Neural cell (in vitro differentiated cells): ENCODE measurements around the gene MYOM1. TPM values are rescaled to one million over a fixed set of nuclear protein-coding genes. Genes with fewer than 3 reads are reported as not detected.
A peak's percentile ranks its signal among the peaks of the same experiment; 100 is the strongest.

Experiments used
- H2AFZ ChIP-seq: fragments of 200-600, 300-800 bp; sonication (generic), shearing (Covaris generic); 2 replicates; pipeline ENCODE4 v1.6.0; 2014; ENCODE audit warnings: low read depth, mild to moderate bottlenecking, antibody characterized with exemption, low read length, moderate library complexity
- H3F3A ChIP-seq: fragments of 200-600 bp; shearing (Covaris generic); 2 replicates; pipeline ENCODE4 v1.6.1; 2016; ENCODE audit warnings: mild to moderate bottlenecking, moderate library complexity, mixed read lengths, antibody characterized with exemption, low read length; ENCODE audit not compliant: insufficient read depth, poor library complexity, severe bottlenecking
- H3K27ac ChIP-seq: fragments of 200-600, 300-800 bp; sonication (generic), shearing (Covaris generic); 2 replicates; pipeline ENCODE4 v1.5.1; 2014; ENCODE audit warnings: mild to moderate bottlenecking, low read length, moderate library complexity
- H3K27me3 ChIP-seq: fragments of 300-800, 200-600 bp; sonication (generic), shearing (Covaris generic); 2 replicates; pipeline ENCODE4 v1.6.0; 2014; ENCODE audit warnings: mild to moderate bottlenecking, low read depth, low read length, moderate library complexity; ENCODE audit not compliant: insufficient read depth
- H3K36me3 ChIP-seq: fragments of 300-800, 200-600 bp; sonication (generic), shearing (Covaris generic); 2 replicates; pipeline ENCODE4 v1.5.1; 2014; ENCODE audit warnings: mild to moderate bottlenecking, antibody characterized with exemption, low read length, moderate library complexity; ENCODE audit not compliant: insufficient read depth
- H3K4me2 ChIP-seq: fragments of 300-800, 200-600 bp; sonication (generic), shearing (Covaris generic); 2 replicates; pipeline ENCODE4 v1.6.0; 2014; ENCODE audit warnings: mild to moderate bottlenecking, low read length
- H3K4me3 ChIP-seq: fragments of 300-800, 200-600 bp; sonication (generic), shearing (Covaris generic); 2 replicates; pipeline ENCODE4 v1.5.1; 2014; ENCODE audit warnings: mild to moderate bottlenecking, low read length, moderate library complexity
- H3K79me2 ChIP-seq: fragments of 200-600 bp; shearing (Covaris generic); replicated peaks from 2 replicates; pipeline ENCODE4 v1.6.0; 2014; ENCODE audit warnings: mild to moderate bottlenecking, low read length, moderate library complexity; ENCODE audit not compliant: insufficient read depth
- H3K9ac ChIP-seq: fragments of 300-800, 200-600 bp; sonication (generic), shearing (Covaris generic); 2 replicates; pipeline ENCODE4 v1.6.1; 2016; ENCODE audit warnings: mild to moderate bottlenecking, low read length, mixed read lengths
- H3K9me2 ChIP-seq: fragments of 200-600 bp; shearing (Covaris generic); 2 replicates; pipeline ENCODE4 v1.6.1; 2016; ENCODE audit warnings: mild to moderate bottlenecking, low read length, mixed read lengths; ENCODE audit not compliant: insufficient read depth
- H3K9me3 ChIP-seq: fragments of 200-600, 300-800 bp; sonication (generic), shearing (Covaris generic); 2 replicates; pipeline ENCODE4 v1.6.1; 2016; ENCODE audit warnings: mild to moderate bottlenecking, mixed run types, low read length, moderate library complexity, mixed read lengths
- H4K20me1 ChIP-seq: fragments of 200-600 bp; shearing (Covaris generic); 2 replicates; pipeline ENCODE4 v1.6.1; 2016; ENCODE audit warnings: mild to moderate bottlenecking, mixed run types; ENCODE audit not compliant: insufficient read depth
- EP300 ChIP-seq: fragments of 450-650 bp; conservative IDR thresholded peaks from 2 replicates; pipeline ENCODE4 v1.6.1; 2014; ENCODE audit warnings: antibody characterized with exemption, mild to moderate bottlenecking, moderate library complexity; ENCODE audit not compliant: poor library complexity, severe bottlenecking
- EZH2 ChIP-seq: fragments of 200-600, 300-800 bp; shearing (Covaris generic), sonication (generic); IDR thresholded peaks from 2 replicates; pipeline ENCODE4 v1.6.1; 2014; ENCODE audit warnings: antibody characterized with exemption, low read length, borderline replicate concordance, mild to moderate bottlenecking; ENCODE audit not compliant: insufficient read depth, poor library complexity, severe bottlenecking
- MXI1 ChIP-seq: fragments of 450-650 bp; conservative IDR thresholded peaks from 2 replicates; pipeline ENCODE4 v1.6.1; 2014; ENCODE audit warnings: antibody characterized with exemption, mild to moderate bottlenecking; ENCODE audit not compliant: poor library complexity, severe bottlenecking
- POLR2AphosphoS5 ChIP-seq: IDR thresholded peaks from 2 replicates; pipeline ENCODE4 v1.6.1; 2012
- RAD21 ChIP-seq: fragments of 450-650 bp; conservative IDR thresholded peaks from 2 replicates; pipeline ENCODE4 v1.6.1; 2014; ENCODE audit warnings: antibody characterized with exemption, mild to moderate bottlenecking, moderate library complexity
- SMC3 ChIP-seq: fragments of 450-650 bp; conservative IDR thresholded peaks from 2 replicates; pipeline ENCODE4 v1.6.1; 2014; ENCODE audit warnings: antibody characterized with exemption, mild to moderate bottlenecking, moderate library complexity; ENCODE audit not compliant: poor library complexity
- TAF1 ChIP-seq: IDR thresholded peaks from 2 replicates; pipeline ENCODE4 v1.6.1; 2012; ENCODE audit warnings: low read depth
- polyA plus RNA-seq: library from polyadenylated mRNA; depleted of rRNA; stranded (reverse); fragments of >200 nt; gene quantifications from 2 replicates; pipeline ENCODE4 v1.2.3, GENCODE V29; 2014
- TF ChIP-seq, protein P1 (sequence below): fragments of 450-650 bp; IDR thresholded peaks from 2 replicates; pipeline ENCODE4 v1.5.1; 2014; ENCODE audit warnings: antibody characterized with exemption, mild to moderate bottlenecking, moderate library complexity; ENCODE audit not compliant: poor library complexity, severe bottlenecking
- TF ChIP-seq, protein P2 (sequence below): IDR thresholded peaks from 2 replicates; pipeline ENCODE4 v1.6.1; 2012; ENCODE audit warnings: borderline replicate concordance

MYOM1 gene
- polyA plus RNA-seq, 1 donor from 2014 or later, result 1.7 TPM

DNA sequence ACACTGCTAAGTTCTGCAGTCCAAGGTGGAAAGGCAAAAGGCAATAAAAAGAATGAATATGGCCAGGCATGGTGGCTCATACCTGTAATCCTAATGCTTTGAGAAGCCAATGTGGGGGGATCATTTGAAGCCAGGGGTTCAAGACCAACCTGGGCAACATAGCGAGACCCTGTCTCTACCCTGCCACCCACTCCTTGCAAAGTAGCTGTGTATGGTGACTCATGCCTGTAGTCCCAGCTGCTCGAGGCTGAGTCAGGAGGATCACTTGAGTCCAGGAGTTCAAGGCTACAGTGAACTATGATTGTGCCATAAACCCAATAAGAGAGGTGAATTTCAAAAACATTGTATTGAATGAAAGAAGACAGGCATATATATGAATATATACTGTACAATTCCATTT, 44.6 kb upstream of the MYOM1 start:
- Histone ChIP-seq H3K9me2 (no peaks in the 10 kb centered on the region), H3K36me3 (no peaks in the 10 kb centered on the region), H3K9ac (no peak overlapping the region), H4K20me1 (peaks cover 4% of the 10 kb centered on the region), H3K9me3 (no peaks in the 10 kb centered on the region), H3K4me2 (no peak overlapping the region), H3K79me2 (peaks cover 69% of the 10 kb centered on the region), H3K27me3 (no peaks in the 10 kb centered on the region), H3K4me3 (peak overlapping the region; percentile 23), H3F3A (no peaks in the 10 kb centered on the region), H2AFZ (no peak overlapping the region), H3K27ac (no peak overlapping the region)
- TF ChIP-seq POLR2AphosphoS5, result no peak
- TF ChIP-seq, protein P1, sequence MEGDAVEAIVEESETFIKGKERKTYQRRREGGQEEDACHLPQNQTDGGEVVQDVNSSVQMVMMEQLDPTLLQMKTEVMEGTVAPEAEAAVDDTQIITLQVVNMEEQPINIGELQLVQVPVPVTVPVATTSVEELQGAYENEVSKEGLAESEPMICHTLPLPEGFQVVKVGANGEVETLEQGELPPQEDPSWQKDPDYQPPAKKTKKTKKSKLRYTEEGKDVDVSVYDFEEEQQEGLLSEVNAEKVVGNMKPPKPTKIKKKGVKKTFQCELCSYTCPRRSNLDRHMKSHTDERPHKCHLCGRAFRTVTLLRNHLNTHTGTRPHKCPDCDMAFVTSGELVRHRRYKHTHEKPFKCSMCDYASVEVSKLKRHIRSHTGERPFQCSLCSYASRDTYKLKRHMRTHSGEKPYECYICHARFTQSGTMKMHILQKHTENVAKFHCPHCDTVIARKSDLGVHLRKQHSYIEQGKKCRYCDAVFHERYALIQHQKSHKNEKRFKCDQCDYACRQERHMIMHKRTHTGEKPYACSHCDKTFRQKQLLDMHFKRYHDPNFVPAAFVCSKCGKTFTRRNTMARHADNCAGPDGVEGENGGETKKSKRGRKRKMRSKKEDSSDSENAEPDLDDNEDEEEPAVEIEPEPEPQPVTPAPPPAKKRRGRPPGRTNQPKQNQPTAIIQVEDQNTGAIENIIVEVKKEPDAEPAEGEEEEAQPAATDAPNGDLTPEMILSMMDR, result no peak
- TF ChIP-seq RAD21, result no peak
- TF ChIP-seq, protein P2, sequence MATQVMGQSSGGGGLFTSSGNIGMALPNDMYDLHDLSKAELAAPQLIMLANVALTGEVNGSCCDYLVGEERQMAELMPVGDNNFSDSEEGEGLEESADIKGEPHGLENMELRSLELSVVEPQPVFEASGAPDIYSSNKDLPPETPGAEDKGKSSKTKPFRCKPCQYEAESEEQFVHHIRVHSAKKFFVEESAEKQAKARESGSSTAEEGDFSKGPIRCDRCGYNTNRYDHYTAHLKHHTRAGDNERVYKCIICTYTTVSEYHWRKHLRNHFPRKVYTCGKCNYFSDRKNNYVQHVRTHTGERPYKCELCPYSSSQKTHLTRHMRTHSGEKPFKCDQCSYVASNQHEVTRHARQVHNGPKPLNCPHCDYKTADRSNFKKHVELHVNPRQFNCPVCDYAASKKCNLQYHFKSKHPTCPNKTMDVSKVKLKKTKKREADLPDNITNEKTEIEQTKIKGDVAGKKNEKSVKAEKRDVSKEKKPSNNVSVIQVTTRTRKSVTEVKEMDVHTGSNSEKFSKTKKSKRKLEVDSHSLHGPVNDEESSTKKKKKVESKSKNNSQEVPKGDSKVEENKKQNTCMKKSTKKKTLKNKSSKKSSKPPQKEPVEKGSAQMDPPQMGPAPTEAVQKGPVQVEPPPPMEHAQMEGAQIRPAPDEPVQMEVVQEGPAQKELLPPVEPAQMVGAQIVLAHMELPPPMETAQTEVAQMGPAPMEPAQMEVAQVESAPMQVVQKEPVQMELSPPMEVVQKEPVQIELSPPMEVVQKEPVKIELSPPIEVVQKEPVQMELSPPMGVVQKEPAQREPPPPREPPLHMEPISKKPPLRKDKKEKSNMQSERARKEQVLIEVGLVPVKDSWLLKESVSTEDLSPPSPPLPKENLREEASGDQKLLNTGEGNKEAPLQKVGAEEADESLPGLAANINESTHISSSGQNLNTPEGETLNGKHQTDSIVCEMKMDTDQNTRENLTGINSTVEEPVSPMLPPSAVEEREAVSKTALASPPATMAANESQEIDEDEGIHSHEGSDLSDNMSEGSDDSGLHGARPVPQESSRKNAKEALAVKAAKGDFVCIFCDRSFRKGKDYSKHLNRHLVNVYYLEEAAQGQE, result no peak
- TF ChIP-seq SMC3, result no peak
- TF ChIP-seq TAF1, result no peak
- no peak for TF ChIP-seq EZH2
- no peak for TF ChIP-seq EP300
- no peak for TF ChIP-seq MXI1

DNA sequence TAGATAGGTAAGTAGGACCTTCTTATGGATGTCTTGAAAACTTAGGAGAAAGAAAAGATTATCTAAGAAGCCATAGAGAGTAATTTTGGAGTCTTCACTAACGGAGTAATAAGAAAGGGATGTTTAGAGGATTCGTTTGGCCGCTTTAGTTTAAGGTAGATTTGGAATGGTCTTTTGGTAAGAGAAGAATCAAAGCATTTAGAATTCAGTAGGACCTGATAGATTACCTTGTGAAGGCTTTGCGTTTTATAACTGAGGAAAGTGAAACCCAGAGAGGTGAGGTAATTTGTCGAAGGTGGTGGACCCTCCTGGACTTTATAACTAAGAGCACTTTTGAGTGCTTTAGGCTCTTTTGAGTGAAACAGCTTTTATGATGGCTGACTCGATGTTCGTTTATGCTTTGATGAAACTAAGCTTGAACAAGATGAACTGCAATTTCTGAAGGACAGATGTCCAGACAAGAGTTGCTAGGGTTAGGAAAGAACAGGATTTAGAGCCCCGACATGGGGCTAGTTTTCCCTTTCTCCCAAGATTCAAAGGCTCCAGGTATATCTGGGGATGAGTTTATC, 43.4 kb upstream of the MYOM1 start:
- H3K9ac ChIP-seq, result peak overlapping the region; percentile 91
- H3K9me3 ChIP-seq, result no peaks in the 10 kb centered on the region
- no peak for TF ChIP-seq EP300
- no peak for TF ChIP-seq SMC3
- no peak for TF ChIP-seq EZH2
- TF ChIP-seq, protein P1, result no peak
- TF ChIP-seq TAF1, result no peak
- no peak for TF ChIP-seq RAD21
- no peak for TF ChIP-seq MXI1
- no peak for TF ChIP-seq POLR2AphosphoS5
- TF ChIP-seq, protein P2, result no peak
- peak overlapping the region; percentile 86 for H3K4me2 ChIP-seq
- H3K4me3 ChIP-seq, result peak overlapping the region; percentile 93
- no peak overlapping the region for H2AFZ ChIP-seq
- no peaks in the 10 kb centered on the region for H3K9me2 ChIP-seq
- peaks cover 4% of the 10 kb centered on the region for H4K20me1 ChIP-seq
- no peaks in the 10 kb centered on the region for H3K36me3 ChIP-seq
- no peaks in the 10 kb centered on the region for H3F3A ChIP-seq
- peak overlapping the region; percentile 81 for H3K27ac ChIP-seq
- H3K27me3 ChIP-seq, result no peaks in the 10 kb centered on the region
- peaks cover 58% of the 10 kb centered on the region for H3K79me2 ChIP-seq
